Neuronal stem cell (in vitro differentiated cells): ENCODE measurements around the gene IBA57.

ENCODE experiments used
- DNase-seq: peaks from one replicate; pipeline ENCODE4 v3.0.0-alpha.2; 2013; ENCODE audit warnings: low spot score
- H2AFZ ChIP-seq: one replicate; pipeline ENCODE4 v1.6.1; 2013; ENCODE audit warnings: mild to moderate bottlenecking, low read length, inconsistent platforms
- H2AK5ac ChIP-seq: 2 replicates; pipeline ENCODE4 v1.6.1; 2013; ENCODE audit warnings: low read depth, mild to moderate bottlenecking, inconsistent platforms, low read length, moderate library complexity, mixed read lengths
- H2BK120ac ChIP-seq: 2 replicates; pipeline ENCODE4 v1.6.1; 2013; ENCODE audit warnings: low read depth, mild to moderate bottlenecking, inconsistent platforms, low read length, moderate library complexity, mixed read lengths
- H2BK12ac ChIP-seq: one replicate; pipeline ENCODE4 v1.6.1; 2013; ENCODE audit warnings: low read length, inconsistent platforms
- H2BK15ac ChIP-seq: 2 replicates; pipeline ENCODE4 v1.6.1; 2013; ENCODE audit warnings: mild to moderate bottlenecking, low read length, inconsistent platforms, mixed read lengths
- H2BK5ac ChIP-seq: one replicate; pipeline ENCODE4 v1.6.1; 2013; ENCODE audit warnings: inconsistent platforms, mild to moderate bottlenecking, low read length, moderate library complexity
- H3K14ac ChIP-seq: one replicate; pipeline ENCODE4 v1.6.1; 2013; ENCODE audit warnings: low read length, inconsistent platforms
- H3K18ac ChIP-seq: 2 replicates; pipeline ENCODE4 v1.6.1; 2013; ENCODE audit warnings: low read length, inconsistent platforms
- H3K23ac ChIP-seq: 2 replicates; pipeline ENCODE4 v1.6.1; 2013; ENCODE audit warnings: low read depth, mild to moderate bottlenecking, mixed read lengths, low read length, inconsistent platforms; ENCODE audit not compliant: poor library complexity
- H3K27ac ChIP-seq: replicated peaks from 3 replicates; pipeline ENCODE4 v1.5.1; 2013; ENCODE audit warnings: low read length, inconsistent platforms
- H3K27me3 ChIP-seq, 3 experiments: 2 replicates each; pipeline ENCODE4 v1.6.1; 2013; ENCODE audit warnings: low read length in 3 of 3, mild to moderate bottlenecking in 2 of 3, inconsistent platforms in 1 of 3, low read depth in 1 of 3, mixed read lengths in 1 of 3, moderate library complexity in 1 of 3; ENCODE audit not compliant: control insufficient read depth in 3 of 3, insufficient read depth in 3 of 3
- H3K36me3 ChIP-seq, 2 donors: replicated peaks in 1 of 2; 2 replicates each; pipeline ENCODE4 v1.6.1; 2013; ENCODE audit warnings: low read length in 2 of 2; ENCODE audit not compliant: control insufficient read depth in 2 of 2, insufficient read depth in 2 of 2
- H3K4ac ChIP-seq: 2 replicates; pipeline ENCODE4 v1.6.1; 2013; ENCODE audit warnings: inconsistent platforms, mild to moderate bottlenecking, low read length, moderate library complexity
- H3K4me1 ChIP-seq, 2 donors: 1 replicate in 1 of 2; 2 replicates in 1 of 2; pipeline ENCODE4 v1.6.1; 2013; ENCODE audit warnings: low read length in 2 of 2, low read depth in 1 of 2; ENCODE audit not compliant: control insufficient read depth in 2 of 2, insufficient read depth in 1 of 2
- H3K4me2 ChIP-seq: one replicate; pipeline ENCODE4 v1.6.1; 2013; ENCODE audit warnings: mild to moderate bottlenecking, low read length, inconsistent platforms; ENCODE audit not compliant: insufficient read depth, poor library complexity, severe bottlenecking
- H3K4me3 ChIP-seq, 2 donors: 2 replicates each; pipeline ENCODE4 v1.5.1; 2013; ENCODE audit warnings: low read length in 2 of 2, mild to moderate bottlenecking in 2 of 2, inconsistent platforms in 1 of 2, moderate library complexity in 1 of 2
- H3K79me1 ChIP-seq: one replicate; pipeline ENCODE4 v1.6.1; 2013; ENCODE audit warnings: low read depth, mild to moderate bottlenecking, inconsistent platforms, low read length, moderate library complexity
- H3K9ac ChIP-seq: one replicate; pipeline ENCODE4 v1.6.1; 2013; ENCODE audit warnings: mild to moderate bottlenecking, low read depth, low read length, inconsistent platforms; ENCODE audit not compliant: poor library complexity
- H3K9me3 ChIP-seq, 2 donors: replicated peaks in 1 of 2; 2 replicates each; pipeline versions ENCODE3 to v1.6.1; 2013; ENCODE audit warnings: low read length in 2 of 2, mild to moderate bottlenecking in 2 of 2, inconsistent platforms in 1 of 2, low read depth in 1 of 2, mixed read lengths in 1 of 2, moderate library complexity in 1 of 2; ENCODE audit not compliant: control insufficient read depth in 2 of 2, insufficient read depth in 1 of 2
- H4K8ac ChIP-seq: one replicate; pipeline ENCODE4 v1.6.1; 2013; ENCODE audit warnings: low read depth, mild to moderate bottlenecking, inconsistent platforms, low read length, moderate library complexity
- H4K91ac ChIP-seq: one replicate; pipeline ENCODE4 v1.6.1; 2013; ENCODE audit warnings: low read length, low read depth, mild to moderate bottlenecking, inconsistent platforms; ENCODE audit not compliant: poor library complexity
- WGBS, 2 donors: extraction: QIAGEN DNeasy Blood & Tissue Kit; methylation state at CpG; one replicate each; pipeline ENCODE4 v1.1.7; 2013; ENCODE audit warnings: missing lambda C conversion rate in 2 of 2, mixed read lengths in 1 of 2; ENCODE audit not compliant: insufficient read length in 2 of 2, insufficient replicate concordance in 1 of 2; ENCODE audit errors: extremely low coverage in 2 of 2; 5-methylcytosine and 5-hydroxymethylcytosine counted together

IBA57 gene

DNA sequence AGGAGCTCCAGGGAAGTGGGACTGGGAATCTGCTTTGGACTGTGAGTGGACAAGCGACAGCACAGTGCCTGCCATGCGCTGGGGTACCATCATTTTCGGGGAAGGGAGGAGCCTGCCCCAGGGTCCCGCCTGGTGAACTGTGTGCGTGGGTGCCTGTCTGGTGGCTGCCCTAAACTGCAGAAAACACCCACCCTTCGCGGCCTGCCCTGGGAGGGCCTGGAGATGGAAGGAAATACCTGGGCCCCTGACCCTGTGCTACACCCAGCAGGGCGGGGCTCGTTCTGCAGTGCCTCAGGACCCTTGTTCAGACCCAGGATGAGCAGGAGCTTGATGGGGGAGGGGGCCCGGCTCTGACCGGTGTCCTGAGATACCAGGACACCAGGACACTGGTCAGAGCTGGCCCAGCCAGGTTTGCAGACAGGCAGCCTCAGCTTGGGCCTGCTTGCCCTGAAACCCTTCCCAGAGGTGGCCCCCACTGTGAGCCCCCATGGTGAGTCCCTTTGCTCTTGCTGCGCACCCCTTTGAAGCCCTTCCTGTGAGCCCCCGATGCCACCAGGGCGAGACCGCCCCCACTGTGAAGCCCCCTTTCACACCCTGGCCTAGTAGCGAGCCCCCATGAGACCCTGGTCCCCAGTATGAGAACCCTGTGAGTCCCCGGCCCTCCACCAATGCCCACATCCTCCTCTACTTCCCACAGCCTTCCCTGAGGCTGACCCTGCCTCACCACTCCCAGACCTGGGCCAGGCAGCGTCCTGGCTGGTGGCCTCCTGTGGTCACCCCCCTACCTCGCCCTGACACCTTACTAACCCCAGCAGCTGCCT is 13.3 kb upstream of the IBA57 start:
- no peak for DNase-seq
- H3K23ac ChIP-seq = peak overlapping the region; percentile 3
- H3K36me3 ChIP-seq = peaks cover 0 to 16% of the 10 kb centered on the region in 2 donors
- H2BK5ac ChIP-seq = no peak overlapping the region
- H3K18ac ChIP-seq = peak overlapping the region; percentile 31
- no peak overlapping the region for H3K14ac ChIP-seq
- H4K91ac ChIP-seq = no peak overlapping the region
- H3K4me3 ChIP-seq = no peak overlapping the region
- WGBS, 2 donors = no CpG with 5 or more reads among the region's 19 CpGs
- peak overlapping the region; percentile 49 for H2BK12ac ChIP-seq
- H2BK120ac ChIP-seq = no peak overlapping the region
- peak overlapping the region; percentile 40 for H2AK5ac ChIP-seq
- peak overlapping the region; percentile 1 for H2BK15ac ChIP-seq
- H3K9ac ChIP-seq = peak overlapping the region; percentile 50
- H3K4ac ChIP-seq = no peak overlapping the region
- no peak overlapping the region for H3K27ac ChIP-seq
- no peaks in the 10 kb centered on the region for H3K27me3 ChIP-seq
- H2AFZ ChIP-seq = no peak overlapping the region
- H3K79me1 ChIP-seq = peaks cover 6% of the 10 kb centered on the region
- H3K4me1 ChIP-seq = peaks cover 9 to 19% of the 10 kb centered on the region in 2 donors
- H3K4me2 ChIP-seq = no peak overlapping the region
- H3K9me3 ChIP-seq = no peaks in the 10 kb centered on the region
- no peak overlapping the region for H4K8ac ChIP-seq

DNA sequence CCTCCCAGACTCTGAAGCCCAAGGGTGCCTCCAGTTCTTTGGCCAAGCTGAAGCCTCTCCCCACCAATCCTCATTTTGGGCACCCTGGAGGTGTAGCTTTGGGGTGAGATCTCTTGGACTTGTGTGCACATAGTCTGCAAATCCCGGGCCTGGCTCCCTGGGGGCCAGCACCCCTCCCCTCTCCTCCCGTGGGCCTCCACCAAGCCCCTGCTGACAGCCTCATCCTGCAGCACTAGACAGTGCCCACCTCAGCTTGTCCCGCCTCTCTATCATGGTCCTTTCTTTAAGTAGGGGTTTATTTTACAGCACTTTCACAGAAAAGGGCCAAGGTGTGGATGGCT is 12.7 kb upstream of the IBA57 start:
- peaks cover 9 to 19% of the 10 kb centered on the region in 2 donors for H3K4me1 ChIP-seq
- no peak overlapping the region for H3K9ac ChIP-seq
- no peak overlapping the region for H2AK5ac ChIP-seq
- H4K8ac ChIP-seq = no peak overlapping the region
- no peak overlapping the region for H2BK15ac ChIP-seq
- no peak overlapping the region for H2BK12ac ChIP-seq
- peaks cover 4% of the 10 kb centered on the region for H3K79me1 ChIP-seq
- no peak overlapping the region for H3K4me3 ChIP-seq
- H3K27me3 ChIP-seq = no peaks in the 10 kb centered on the region
- H2BK120ac ChIP-seq = no peak overlapping the region
- no peak overlapping the region for H3K23ac ChIP-seq
- no peak overlapping the region for H3K4ac ChIP-seq
- H3K14ac ChIP-seq = no peak overlapping the region
- DNase-seq = no peak
- H3K36me3 ChIP-seq = peaks cover 0 to 12% of the 10 kb centered on the region in 2 donors
- H2BK5ac ChIP-seq = no peak overlapping the region
- H3K4me2 ChIP-seq = no peak overlapping the region
- no peak overlapping the region for H2AFZ ChIP-seq
- no peak overlapping the region for H4K91ac ChIP-seq
- peak overlapping the region; percentile 31 for H3K18ac ChIP-seq
- WGBS, 2 donors = no CpG with 5 or more reads among the region's 3 CpGs
- no peak overlapping the region for H3K27ac ChIP-seq
- H3K9me3 ChIP-seq = no peaks in the 10 kb centered on the region

- H3K18ac ChIP-seq = no peak overlapping the region
- no peak overlapping the region for H2BK15ac ChIP-seq
- no peak overlapping the region for H2AK5ac ChIP-seq
- no peaks in the 10 kb centered on the region for H3K36me3 ChIP-seq
- no peak overlapping the region for H2BK120ac ChIP-seq
- H3K4me2 ChIP-seq = no peak overlapping the region
- peak overlapping the region in 1 of 2 donors; percentile 10 for H3K4me3 ChIP-seq
- no peaks in the 10 kb centered on the region for H3K27me3 ChIP-seq
- no peak overlapping the region for H3K14ac ChIP-seq
- H3K27ac ChIP-seq = no peak overlapping the region
- H3K9ac ChIP-seq = no peak overlapping the region
- no peaks in the 10 kb centered on the region for H3K9me3 ChIP-seq
- H3K23ac ChIP-seq = no peak overlapping the region
- no peak overlapping the region for H4K8ac ChIP-seq
- H2BK12ac ChIP-seq = no peak overlapping the region
- H4K91ac ChIP-seq = no peak overlapping the region
- peaks cover 5 to 14% of the 10 kb centered on the region in 2 donors for H3K4me1 ChIP-seq
- no peak overlapping the region for H2AFZ ChIP-seq
- no peak overlapping the region for H3K4ac ChIP-seq
- DNase-seq = no peak
- no peak overlapping the region for H2BK5ac ChIP-seq
- H3K79me1 ChIP-seq = peaks cover 2% of the 10 kb centered on the region
- WGBS, 2 donors = no CpG with 5 or more reads among the region's 11 CpGs
Measured at GRCh38 chr1:228154021-228154669, 11.5 kb upstream of the IBA57 start.
